ENCODE data around the gene NR2C2.

NR2C2 gene

DNA sequence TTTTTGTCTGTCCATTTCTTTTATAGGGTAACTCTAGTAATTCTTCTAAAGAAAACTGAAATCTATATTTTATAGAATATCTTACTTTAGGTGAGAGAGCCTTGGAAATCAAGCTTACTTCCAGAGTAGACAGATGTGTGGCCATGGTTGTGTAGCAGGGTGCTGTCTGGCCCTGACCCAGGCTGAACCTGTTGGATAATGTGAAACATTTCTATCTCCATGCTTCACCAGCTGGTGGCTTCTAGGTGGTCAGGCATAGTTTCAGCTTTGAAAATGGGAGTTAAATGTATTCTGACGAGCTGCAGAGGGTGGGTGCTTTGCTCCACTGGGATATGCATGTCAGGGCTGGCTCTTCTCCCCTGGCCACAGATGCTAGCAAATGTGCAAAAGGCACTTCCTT is 20.8 kb upstream of the NR2C2 start:
- Histone ChIP-seq H2BK12ac (ENCODE audit: low read length) (no peak overlapping the region), H3K4me1 (ENCODE audit: control insufficient read depth in 2 of 2, insufficient read depth in 1 of 2, low read depth in 1 of 2, low read length in 2 of 2) (peaks cover 2 to 9% of the 10 kb centered on the region in 2 donors), H3K27me3 (ENCODE audit: control insufficient read depth in 3 of 3, insufficient read depth in 3 of 3, low read depth in 1 of 3, low read length in 3 of 3) (peaks cover 0 to 22% (median 0%) of the 10 kb centered on the region in 3 experiments), H4K91ac (ENCODE audit: low read depth, low read length, poor library complexity) (no peak overlapping the region), H2AK5ac (ENCODE audit: low read depth, low read length) (no peak overlapping the region), H2BK5ac (ENCODE audit: low read length) (no peak overlapping the region), H3K4me3 (ENCODE audit: low read length in 2 of 2) (no peak overlapping the region), H2BK120ac (ENCODE audit: low read depth, low read length) (no peak overlapping the region), H3K4ac (ENCODE audit: low read length) (no peak overlapping the region), H3K79me1 (ENCODE audit: low read depth, low read length) (no peaks in the 10 kb centered on the region), H3K9ac (ENCODE audit: low read depth, low read length, poor library complexity) (no peak overlapping the region), H3K14ac (ENCODE audit: low read length) (no peak overlapping the region), H3K36me3 (replicated peaks in 1 of 2; ENCODE audit: control insufficient read depth in 2 of 2, insufficient read depth in 2 of 2, low read length in 2 of 2) (no peaks in the 10 kb centered on the region), H3K9me3 (replicated peaks in 1 of 2; ENCODE audit: control insufficient read depth in 2 of 2, insufficient read depth in 1 of 2, low read depth in 1 of 2, low read length in 2 of 2) (no peaks in the 10 kb centered on the region), H2BK15ac (ENCODE audit: low read length) (no peak overlapping the region), H4K8ac (ENCODE audit: low read depth, low read length) (no peak overlapping the region), H3K4me2 (ENCODE audit: insufficient read depth, low read length, poor library complexity, severe bottlenecking) (no peak overlapping the region), H3K23ac (ENCODE audit: low read depth, low read length, poor library complexity) (no peak overlapping the region), H3K18ac (ENCODE audit: low read length) (no peak overlapping the region), H3K27ac (replicated peaks; ENCODE audit: low read length) (no peak overlapping the region), H2AFZ (ENCODE audit: low read length) (no peak overlapping the region)
- WGBS, 2 donors (ENCODE audit: extremely low coverage in 2 of 2, insufficient read length in 2 of 2, insufficient replicate concordance in 1 of 2): no CpG with 5 or more reads among the region's 1 CpG
- no peak for DNase-seq (ENCODE audit: low spot score)

GRCh38 chr3:14927308-14927707 is 20.1 kb upstream of the NR2C2 start:
- peaks cover 0 to 19% (median 0%) of the 10 kb centered on the region in 3 experiments for H3K27me3 ChIP-seq (ENCODE audit: control insufficient read depth in 3 of 3, insufficient read depth in 3 of 3, low read depth in 1 of 3, low read length in 3 of 3)
- H3K14ac ChIP-seq (ENCODE audit: low read length): no peak overlapping the region
- H3K9ac ChIP-seq (ENCODE audit: low read depth, low read length, poor library complexity): no peak overlapping the region
- H2AFZ ChIP-seq (ENCODE audit: low read length): no peak overlapping the region
- H3K4me3 ChIP-seq (ENCODE audit: low read length in 2 of 2): no peak overlapping the region
- no peak overlapping the region for H2BK120ac ChIP-seq (ENCODE audit: low read depth, low read length)
- H3K4ac ChIP-seq (ENCODE audit: low read length): no peak overlapping the region
- no peak overlapping the region for H2BK5ac ChIP-seq (ENCODE audit: low read length)
- no peak overlapping the region for H4K91ac ChIP-seq (ENCODE audit: low read depth, low read length, poor library complexity)
- no peak overlapping the region for H3K23ac ChIP-seq (ENCODE audit: low read depth, low read length, poor library complexity)
- no peaks in the 10 kb centered on the region for H3K36me3 ChIP-seq (replicated peaks in 1 of 2; ENCODE audit: control insufficient read depth in 2 of 2, insufficient read depth in 2 of 2, low read length in 2 of 2)
- DNase-seq (ENCODE audit: low spot score): no peak
- H3K18ac ChIP-seq (ENCODE audit: low read length): no peak overlapping the region
- H2AK5ac ChIP-seq (ENCODE audit: low read depth, low read length): no peak overlapping the region
- no peak overlapping the region for H3K4me2 ChIP-seq (ENCODE audit: insufficient read depth, low read length, poor library complexity, severe bottlenecking)
- no CpG with 5 or more reads among the region's 5 CpGs for WGBS, 2 donors (ENCODE audit: extremely low coverage in 2 of 2, insufficient read length in 2 of 2, insufficient replicate concordance in 1 of 2)
- H3K79me1 ChIP-seq (ENCODE audit: low read depth, low read length): no peaks in the 10 kb centered on the region
- H3K9me3 ChIP-seq (replicated peaks in 1 of 2; ENCODE audit: control insufficient read depth in 2 of 2, insufficient read depth in 1 of 2, low read depth in 1 of 2, low read length in 2 of 2): no peaks in the 10 kb centered on the region
- peaks cover 2 to 9% of the 10 kb centered on the region in 2 donors for H3K4me1 ChIP-seq (ENCODE audit: control insufficient read depth in 2 of 2, insufficient read depth in 1 of 2, low read depth in 1 of 2, low read length in 2 of 2)
- H3K27ac ChIP-seq (replicated peaks; ENCODE audit: low read length): no peak overlapping the region
- no peak overlapping the region for H2BK12ac ChIP-seq (ENCODE audit: low read length)
- no peak overlapping the region for H4K8ac ChIP-seq (ENCODE audit: low read depth, low read length)
- no peak overlapping the region for H2BK15ac ChIP-seq (ENCODE audit: low read length)

DNA sequence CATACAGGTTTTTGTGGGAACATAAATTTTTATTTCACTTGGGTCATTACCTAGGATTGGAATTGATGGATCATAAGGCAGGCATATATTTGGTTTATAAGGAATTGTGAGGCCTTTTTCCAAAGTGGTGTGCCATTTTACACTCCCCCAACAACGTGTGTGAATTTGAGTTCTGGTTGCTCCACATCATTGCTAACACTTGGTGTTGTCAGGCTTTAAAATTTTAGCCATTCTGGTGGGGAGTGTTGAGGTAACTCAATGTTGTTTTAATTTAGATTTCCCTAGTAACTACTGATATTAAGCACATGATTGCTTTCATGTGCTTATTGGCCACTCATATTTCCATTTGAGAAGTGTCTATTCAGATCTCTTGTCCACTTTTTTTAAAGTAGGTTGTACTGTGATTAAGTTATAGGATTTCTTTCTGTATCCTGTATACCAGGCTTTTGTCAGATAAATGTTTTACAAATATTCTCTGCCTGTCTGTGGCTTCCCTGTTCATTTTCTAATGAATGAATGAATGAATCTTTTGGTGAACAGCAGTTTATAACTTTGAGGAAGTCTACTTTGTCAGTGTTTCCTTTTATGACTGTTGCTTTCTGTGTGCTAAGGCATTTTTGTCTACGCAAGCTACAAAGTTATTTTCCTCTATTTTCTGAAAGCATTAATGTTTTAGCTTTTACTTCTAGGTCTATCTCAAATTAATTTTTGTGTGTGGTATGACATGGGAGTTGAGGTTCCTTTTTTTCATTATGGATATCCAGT is 17.9 kb upstream of the NR2C2 start:
- Histone ChIP-seq H2AFZ (ENCODE audit: low read length) (no peak overlapping the region), H3K9me3 (replicated peaks in 1 of 2; ENCODE audit: control insufficient read depth in 2 of 2, insufficient read depth in 1 of 2, low read depth in 1 of 2, low read length in 2 of 2) (no peaks in the 10 kb centered on the region), H4K91ac (ENCODE audit: low read depth, low read length, poor library complexity) (no peak overlapping the region), H2BK120ac (ENCODE audit: low read depth, low read length) (no peak overlapping the region), H3K4me2 (ENCODE audit: insufficient read depth, low read length, poor library complexity, severe bottlenecking) (no peak overlapping the region), H3K27me3 (ENCODE audit: control insufficient read depth in 3 of 3, insufficient read depth in 3 of 3, low read depth in 1 of 3, low read length in 3 of 3) (peaks cover 0 to under 1% (median 0%) of the 10 kb centered on the region in 3 experiments), H2BK15ac (ENCODE audit: low read length) (no peak overlapping the region), H3K4me3 (ENCODE audit: low read length in 2 of 2) (no peak overlapping the region), H2BK5ac (ENCODE audit: low read length) (no peak overlapping the region), H3K4ac (ENCODE audit: low read length) (no peak overlapping the region), H3K36me3 (replicated peaks in 1 of 2; ENCODE audit: control insufficient read depth in 2 of 2, insufficient read depth in 2 of 2, low read length in 2 of 2) (no peaks in the 10 kb centered on the region), H3K23ac (ENCODE audit: low read depth, low read length, poor library complexity) (no peak overlapping the region), H3K4me1 (ENCODE audit: control insufficient read depth in 2 of 2, insufficient read depth in 1 of 2, low read depth in 1 of 2, low read length in 2 of 2) (no peaks in the 10 kb centered on the region), H3K79me1 (ENCODE audit: low read depth, low read length) (no peaks in the 10 kb centered on the region), H3K9ac (ENCODE audit: low read depth, low read length, poor library complexity) (no peak overlapping the region), H3K27ac (replicated peaks; ENCODE audit: low read length) (no peak overlapping the region), H2BK12ac (ENCODE audit: low read length) (no peak overlapping the region), H3K18ac (ENCODE audit: low read length) (no peak overlapping the region), H4K8ac (ENCODE audit: low read depth, low read length) (no peak overlapping the region), H3K14ac (ENCODE audit: low read length) (no peak overlapping the region), H2AK5ac (ENCODE audit: low read depth, low read length) (no peak overlapping the region)
- no peak for DNase-seq (ENCODE audit: low spot score)
- WGBS, 2 donors (ENCODE audit: extremely low coverage in 2 of 2, insufficient read length in 2 of 2, insufficient replicate concordance in 1 of 2): no CpG with 5 or more reads among the region's 2 CpGs

DNA sequence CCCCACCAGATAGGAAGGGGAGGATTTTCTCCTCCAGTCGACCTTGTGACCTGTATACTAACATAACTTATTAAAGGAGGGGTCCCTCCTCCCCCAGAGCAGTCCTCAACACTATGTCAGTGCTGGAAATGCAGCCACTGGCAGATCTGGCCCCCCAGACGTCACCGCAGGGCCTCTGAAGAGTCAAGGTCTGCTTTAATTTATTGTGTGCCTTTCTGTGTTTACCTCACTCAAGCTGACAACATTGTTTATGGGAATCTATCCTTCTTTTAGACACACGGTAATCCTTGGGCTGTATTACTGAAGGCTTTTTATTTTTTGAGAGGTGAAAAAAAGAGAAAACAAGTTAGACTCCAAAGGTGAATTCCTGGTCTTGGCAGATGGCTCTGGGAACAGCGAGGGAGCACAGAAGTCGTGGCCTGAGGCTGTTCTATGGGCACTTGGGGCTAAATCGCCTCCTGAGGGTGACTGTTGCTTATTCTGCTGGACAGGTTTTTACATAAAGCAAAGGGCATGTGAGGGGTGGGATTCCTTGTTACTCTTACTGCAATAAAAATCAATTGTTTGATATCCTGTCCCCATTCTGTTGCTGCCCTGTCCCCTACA is 13.5 kb upstream of the NR2C2 start:
- Histone ChIP-seq H3K4me3 (ENCODE audit: low read length in 2 of 2) (no peak overlapping the region), H3K14ac (ENCODE audit: low read length) (no peak overlapping the region), H2BK15ac (ENCODE audit: low read length) (no peak overlapping the region), H3K9me3 (replicated peaks in 1 of 2; ENCODE audit: control insufficient read depth in 2 of 2, insufficient read depth in 1 of 2, low read depth in 1 of 2, low read length in 2 of 2) (no peaks in the 10 kb centered on the region), H4K8ac (ENCODE audit: low read depth, low read length) (no peak overlapping the region), H3K4me2 (ENCODE audit: insufficient read depth, low read length, poor library complexity, severe bottlenecking) (no peak overlapping the region), H2BK12ac (ENCODE audit: low read length) (no peak overlapping the region), H3K27me3 (ENCODE audit: control insufficient read depth in 3 of 3, insufficient read depth in 3 of 3, low read depth in 1 of 3, low read length in 3 of 3) (no peaks in the 10 kb centered on the region), H2BK5ac (ENCODE audit: low read length) (no peak overlapping the region), H3K36me3 (replicated peaks in 1 of 2; ENCODE audit: control insufficient read depth in 2 of 2, insufficient read depth in 2 of 2, low read length in 2 of 2) (no peaks in the 10 kb centered on the region), H3K18ac (ENCODE audit: low read length) (no peak overlapping the region), H3K23ac (ENCODE audit: low read depth, low read length, poor library complexity) (no peak overlapping the region), H2AFZ (ENCODE audit: low read length) (no peak overlapping the region), H3K79me1 (ENCODE audit: low read depth, low read length) (no peaks in the 10 kb centered on the region), H3K27ac (replicated peaks; ENCODE audit: low read length) (no peak overlapping the region), H3K9ac (ENCODE audit: low read depth, low read length, poor library complexity) (no peak overlapping the region), H3K4me1 (ENCODE audit: control insufficient read depth in 2 of 2, insufficient read depth in 1 of 2, low read depth in 1 of 2, low read length in 2 of 2) (no peaks in the 10 kb centered on the region), H4K91ac (ENCODE audit: low read depth, low read length, poor library complexity) (no peak overlapping the region), H2AK5ac (ENCODE audit: low read depth, low read length) (no peak overlapping the region), H3K4ac (ENCODE audit: low read length) (no peak overlapping the region), H2BK120ac (ENCODE audit: low read depth, low read length) (no peak overlapping the region)
- no CpG with 5 or more reads among the region's 7 CpGs for WGBS, 2 donors (ENCODE audit: extremely low coverage in 2 of 2, insufficient read length in 2 of 2, insufficient replicate concordance in 1 of 2)
- no peak for DNase-seq (ENCODE audit: low spot score)
